CD4-positive, alpha-beta T cell (primary cell): ENCODE measurements around the gene CLSTN2. TPM values are rescaled to one million over a fixed set of nuclear protein-coding genes. Genes with fewer than 3 reads are reported as not detected.

Experiments used
- ATAC-seq: fragments of 200-7000 bp; cut with Tn5 transposase; one replicate; pipeline ENCODE4 v1.10.0; 2022; ENCODE audit warnings: mild to moderate bottlenecking; ENCODE audit not compliant: poor library complexity
- CTCF ChIA-PET: fragments of 350-600 bp; sonication (Branson Sonifier 250); formaldehyde crosslinking; loops from one replicate; lab custom pipeline; 2021; ENCODE audit warnings: antibody characterized with exemption, inconsistent platforms; lab: Charles Lee
- POLR2A ChIA-PET: fragments of 350-600 bp; sonication (Branson Sonifier 250); formaldehyde crosslinking; loops from one replicate; lab custom pipeline; 2021; ENCODE audit warnings: antibody characterized with exemption, inconsistent platforms; lab: Charles Lee
- DNase-seq, 14 experiments: peaks; one replicate each; pipeline ENCODE4 v3.0.0-alpha.2; 2013 to 2020; ENCODE audit warnings: mixed read lengths in 2 of 14
- H3K27ac ChIP-seq, 2 donors: one replicate each; pipeline versions ENCODE4 v1.5.1 to v1.7.0; 2013; ENCODE audit warnings: low read length in 2 of 2, low read depth in 1 of 2, mild to moderate bottlenecking in 1 of 2
- H3K27me3 ChIP-seq, 2 experiments: 1 replicate in 1 of 2; 2 replicates in 1 of 2; pipeline versions ENCODE4 v1.6.1 to v1.7.0; 2013; ENCODE audit warnings: low read length in 2 of 2, control low read depth in 1 of 2, mild to moderate bottlenecking in 1 of 2, moderate library complexity in 1 of 2; ENCODE audit not compliant: insufficient read depth in 2 of 2, control insufficient read depth in 1 of 2
- H3K36me3 ChIP-seq: one replicate; pipeline ENCODE4 v1.6.1; 2013; ENCODE audit warnings: low read length, control low read depth; ENCODE audit not compliant: insufficient read depth
- H3K4me1 ChIP-seq: one replicate; pipeline ENCODE4 v1.6.1; 2013; ENCODE audit warnings: low read length, control low read depth; ENCODE audit not compliant: insufficient read depth
- H3K4me3 ChIP-seq: one replicate; pipeline ENCODE4 v1.5.1; 2013; ENCODE audit warnings: mild to moderate bottlenecking, low read length, moderate library complexity
- H3K9me3 ChIP-seq, 2 experiments: 1 replicate in 1 of 2; 2 replicates in 1 of 2; pipeline versions ENCODE4 v1.6.1 to v1.7.0; 2013; ENCODE audit warnings: low read length in 2 of 2, mild to moderate bottlenecking in 2 of 2, control low read depth in 1 of 2, moderate library complexity in 1 of 2; ENCODE audit not compliant: control insufficient read depth in 1 of 2, insufficient read depth in 1 of 2
- H3K27ac Mint-ChIP-seq: one replicate; pipeline ENCODE4 v1.8.0; 2020; ENCODE audit warnings: mixed read lengths
- H3K27me3 Mint-ChIP-seq: one replicate; pipeline ENCODE4 v1.8.0; 2021; ENCODE audit warnings: mixed read lengths
- H3K36me3 Mint-ChIP-seq: one replicate; pipeline ENCODE4 v1.8.0; 2021; ENCODE audit warnings: low read depth, mixed read lengths
- H3K4me1 Mint-ChIP-seq: one replicate; pipeline ENCODE4 v1.8.0; 2021; ENCODE audit warnings: low read depth, mixed read lengths
- H3K4me3 Mint-ChIP-seq: one replicate; pipeline ENCODE4 v1.8.0; 2020; ENCODE audit warnings: mild to moderate bottlenecking, mixed read lengths
- H3K9me3 Mint-ChIP-seq: one replicate; pipeline ENCODE4 v1.8.0; 2020; ENCODE audit warnings: mixed read lengths
- intact Hi-C, 2 experiments: fragments of 100-400 bp; cut with DNase I in 1 of 2; cut with micrococcal nuclease in 1 of 2; formaldehyde crosslinking; loops; one replicate each; pipeline versions ENCODE4 v1.15.1 to v1.9.0; 2023 to 2025; cut with DNase I, micrococcal nuclease
- total RNA-seq, 174 experiments: library from RNA in 2 of 174; stranded (reverse) in 2 of 174; gene quantifications; one replicate each; pipeline ENCODE4 v1.2.3 and lab custom pipeline; 2021 to 2026
- TF ChIP-seq, protein P1 (sequence below): fragments of 200-600 bp; IDR thresholded peaks from one replicate; pipeline ENCODE4 v1.8.0; 2022; ENCODE audit warnings: antibody characterized with exemption, mild to moderate bottlenecking

The CLSTN2 gene
- total RNA-seq, 2 experiments from 2014 or later = not detected

DNA sequence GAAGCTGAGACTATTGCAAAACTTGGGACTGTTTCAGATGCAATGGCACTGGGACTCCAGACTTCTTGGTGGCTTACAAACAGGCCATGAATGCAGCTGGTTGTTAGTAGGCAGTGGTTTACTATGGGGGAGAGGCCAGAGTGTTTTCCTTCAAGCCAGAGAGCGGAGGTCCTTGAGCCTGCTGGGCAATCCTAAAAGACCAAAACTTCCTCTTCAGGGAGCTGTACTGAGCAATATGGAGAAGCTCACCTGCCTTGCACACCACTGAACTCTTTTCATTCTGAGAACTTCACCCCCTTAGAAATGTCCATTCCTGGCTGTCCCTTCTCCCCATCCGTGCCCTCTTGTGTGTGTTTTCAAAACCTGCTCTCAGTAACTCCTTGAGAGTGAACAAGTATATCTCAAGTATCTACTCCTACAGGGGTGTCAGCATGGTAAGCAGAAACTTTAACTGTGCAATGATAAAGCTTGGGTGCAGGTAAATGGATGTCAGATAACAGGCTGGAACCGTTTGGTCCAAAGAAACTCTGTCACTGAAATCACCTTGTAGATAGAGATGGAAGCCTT is 213.9 kb downstream of the CLSTN2 start:
- POLR2A ChIA-PET = no interaction called here
- no peaks in the 10 kb centered on the region for H3K9me3 Mint-ChIP-seq
- ATAC-seq = no peak
- H3K27me3 ChIP-seq = no peaks in the 10 kb centered on the region
- H3K4me1 Mint-ChIP-seq = no peaks in the 10 kb centered on the region
- H3K27me3 Mint-ChIP-seq = no peaks in the 10 kb centered on the region
- TF ChIP-seq, protein P1, sequence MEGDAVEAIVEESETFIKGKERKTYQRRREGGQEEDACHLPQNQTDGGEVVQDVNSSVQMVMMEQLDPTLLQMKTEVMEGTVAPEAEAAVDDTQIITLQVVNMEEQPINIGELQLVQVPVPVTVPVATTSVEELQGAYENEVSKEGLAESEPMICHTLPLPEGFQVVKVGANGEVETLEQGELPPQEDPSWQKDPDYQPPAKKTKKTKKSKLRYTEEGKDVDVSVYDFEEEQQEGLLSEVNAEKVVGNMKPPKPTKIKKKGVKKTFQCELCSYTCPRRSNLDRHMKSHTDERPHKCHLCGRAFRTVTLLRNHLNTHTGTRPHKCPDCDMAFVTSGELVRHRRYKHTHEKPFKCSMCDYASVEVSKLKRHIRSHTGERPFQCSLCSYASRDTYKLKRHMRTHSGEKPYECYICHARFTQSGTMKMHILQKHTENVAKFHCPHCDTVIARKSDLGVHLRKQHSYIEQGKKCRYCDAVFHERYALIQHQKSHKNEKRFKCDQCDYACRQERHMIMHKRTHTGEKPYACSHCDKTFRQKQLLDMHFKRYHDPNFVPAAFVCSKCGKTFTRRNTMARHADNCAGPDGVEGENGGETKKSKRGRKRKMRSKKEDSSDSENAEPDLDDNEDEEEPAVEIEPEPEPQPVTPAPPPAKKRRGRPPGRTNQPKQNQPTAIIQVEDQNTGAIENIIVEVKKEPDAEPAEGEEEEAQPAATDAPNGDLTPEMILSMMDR = no peak
- no peak overlapping the region for H3K27ac Mint-ChIP-seq
- CTCF ChIA-PET = no interaction called here
- no peak overlapping the region for H3K27ac ChIP-seq
- H3K9me3 ChIP-seq = peaks cover 0 to 4% of the 10 kb centered on the region in 2 experiments
- no peaks in the 10 kb centered on the region for H3K4me1 ChIP-seq
- H3K36me3 Mint-ChIP-seq = no peaks in the 10 kb centered on the region
- no peak for DNase-seq
- intact Hi-C loops = no loop called here
- no peak overlapping the region for H3K4me3 Mint-ChIP-seq
- no peaks in the 10 kb centered on the region for H3K36me3 ChIP-seq
- no peak overlapping the region for H3K4me3 ChIP-seq

DNA sequence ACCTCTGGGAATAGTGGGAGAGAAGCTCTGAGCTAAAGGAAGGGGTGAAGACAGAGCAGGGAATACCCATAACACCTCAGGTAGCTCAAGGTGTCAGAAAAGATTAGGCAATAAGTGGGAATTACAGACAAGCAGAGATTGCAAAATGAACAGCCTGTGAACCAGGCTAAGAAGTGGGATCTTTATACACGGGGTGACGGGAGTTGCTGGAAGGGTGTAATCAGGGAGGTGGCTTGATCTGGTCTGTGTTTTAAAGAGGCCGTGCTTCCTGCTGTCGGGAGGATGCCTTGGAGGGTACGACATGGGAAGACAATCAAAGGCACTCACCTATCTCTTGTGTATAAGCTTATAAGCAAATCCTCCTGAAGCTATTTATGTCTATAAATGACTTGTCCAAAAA is 216.3 kb downstream of the CLSTN2 start:
- H3K27ac ChIP-seq = no peak overlapping the region
- H3K4me1 Mint-ChIP-seq = no peaks in the 10 kb centered on the region
- ATAC-seq (no peak), DNase-seq (no peak)
- no peak overlapping the region for H3K4me3 Mint-ChIP-seq
- peaks cover 0 to 7% of the 10 kb centered on the region in 2 experiments for H3K9me3 ChIP-seq
- intact Hi-C loops = no loop called here
- POLR2A ChIA-PET = no interaction called here
- CTCF ChIA-PET = no interaction called here
- H3K27me3 Mint-ChIP-seq = no peaks in the 10 kb centered on the region
- no peaks in the 10 kb centered on the region for H3K36me3 Mint-ChIP-seq
- H3K36me3 ChIP-seq = no peaks in the 10 kb centered on the region
- no peaks in the 10 kb centered on the region for H3K27me3 ChIP-seq
- TF ChIP-seq, protein P1 = no peak
- H3K4me3 ChIP-seq = no peak overlapping the region
- H3K4me1 ChIP-seq = no peaks in the 10 kb centered on the region
- no peak overlapping the region for H3K27ac Mint-ChIP-seq
- H3K9me3 Mint-ChIP-seq = no peaks in the 10 kb centered on the region

DNA sequence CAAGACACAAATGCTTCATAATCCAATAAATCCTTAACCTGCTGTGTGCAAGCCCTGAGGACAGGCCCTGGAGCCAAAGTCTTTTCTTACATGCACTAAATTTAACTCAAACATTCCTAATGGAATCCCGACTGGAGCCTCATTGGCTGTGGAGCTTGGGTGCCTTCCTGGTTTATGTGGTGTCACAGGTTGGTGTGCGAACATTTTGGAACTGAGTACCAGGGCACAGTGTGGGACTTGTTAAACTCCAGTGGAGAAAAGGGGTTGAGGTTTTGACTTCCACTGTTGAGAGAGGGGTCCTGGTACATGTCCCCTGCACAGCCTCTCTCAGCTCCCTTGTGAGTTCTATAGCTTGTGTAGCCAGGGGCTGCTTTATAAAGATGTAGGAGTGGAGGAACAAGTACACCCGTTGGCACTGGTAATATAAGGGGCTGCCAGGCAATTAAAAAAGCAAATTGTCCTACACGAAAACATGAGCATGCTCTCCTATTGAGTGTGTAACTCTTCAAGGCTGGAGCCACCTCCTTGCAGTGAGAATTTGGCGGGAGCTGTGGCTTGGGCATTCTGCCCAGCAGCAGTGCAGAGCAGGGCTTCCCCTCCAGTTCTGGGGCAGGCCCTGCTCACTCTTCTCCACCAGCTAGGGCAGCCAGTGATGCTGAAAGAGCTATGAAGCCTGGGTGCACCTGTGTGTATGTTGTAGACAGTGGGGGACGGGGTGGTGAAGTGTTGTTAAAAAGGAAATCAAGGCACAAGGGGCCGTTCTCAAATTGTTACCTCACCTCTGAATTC is 218.1 kb downstream of the CLSTN2 start:
- DNase-seq = no peak
- no peak for ATAC-seq
- no peak overlapping the region for H3K4me3 Mint-ChIP-seq
- ChIA-PET CTCF (no interaction called here), POLR2A (no interaction called here)
- no peak overlapping the region for H3K27ac Mint-ChIP-seq
- H3K9me3 Mint-ChIP-seq = no peaks in the 10 kb centered on the region
- intact Hi-C loops = no loop called here
- Histone ChIP-seq H3K9me3 (peaks cover 0 to 7% of the 10 kb centered on the region in 2 experiments), H3K36me3 (no peaks in the 10 kb centered on the region), H3K4me3 (no peak overlapping the region), H3K27ac (no peak overlapping the region), H3K4me1 (no peaks in the 10 kb centered on the region), H3K27me3 (no peaks in the 10 kb centered on the region)
- no peaks in the 10 kb centered on the region for H3K27me3 Mint-ChIP-seq
- TF ChIP-seq, protein P1 = no peak
- H3K36me3 Mint-ChIP-seq = no peaks in the 10 kb centered on the region
- no peaks in the 10 kb centered on the region for H3K4me1 Mint-ChIP-seq
